ENCODE measurements around the gene TBC1D17. TPM values are rescaled to one million over a fixed set of nuclear protein-coding genes. Genes with fewer than 3 reads are reported as not detected.

The TBC1D17 gene
- total RNA-seq, 1 donor from 2014 or later = 29.1 TPM

DNA sequence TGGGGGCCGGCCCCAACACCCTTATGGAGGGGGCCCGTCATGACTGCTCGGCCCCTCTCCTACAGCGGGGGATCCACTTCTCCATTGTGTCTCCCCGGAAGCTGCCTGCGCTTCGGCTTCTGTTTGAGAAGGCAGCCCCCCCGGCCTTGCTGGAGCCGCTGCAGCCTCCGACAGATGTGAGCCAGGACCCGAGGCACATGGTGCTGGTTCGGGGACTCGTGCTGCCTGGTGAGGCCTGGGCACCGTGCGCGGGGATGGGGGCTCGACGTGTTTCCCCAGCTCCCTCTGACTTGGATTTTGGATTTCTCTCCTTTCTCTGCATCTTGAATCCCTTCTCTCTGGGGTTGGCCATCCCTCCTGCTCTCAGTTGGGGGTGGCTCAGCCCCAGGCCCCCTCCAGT, 47.8 kb upstream of the TBC1D17 start:
- no peaks in the 10 kb centered on the region for H3K4me1 Mint-ChIP-seq (ENCODE audit: low read depth, unreplicated experiment)
- H3K4me3 ChIP-seq (ENCODE audit: insufficient read depth, low read depth, low read length) = no peak overlapping the region
- H3K9ac ChIP-seq (ENCODE audit: low read length) = no peak overlapping the region
- H4K20me1 ChIP-seq (ENCODE audit: insufficient read depth, low read length) = peaks cover 44% of the 10 kb centered on the region
- peaks cover 7% of the 10 kb centered on the region for H3K36me3 ChIP-seq (ENCODE audit: insufficient read depth, low read length)
- no peak overlapping the region for H3K4me3 Mint-ChIP-seq (ENCODE audit: unreplicated experiment)
- peaks cover 28% of the 10 kb centered on the region for H3K36me3 Mint-ChIP-seq (ENCODE audit: low read depth, unreplicated experiment)
- peaks cover 12% of the 10 kb centered on the region for H3K4me1 ChIP-seq (ENCODE audit: insufficient read depth, low read length)
- H3K27me3 ChIP-seq (ENCODE audit: insufficient read depth, low read length) = no peaks in the 10 kb centered on the region
- H3K9me3 Mint-ChIP-seq (ENCODE audit: unreplicated experiment) = peaks cover 4% of the 10 kb centered on the region
- TF ChIP-seq, protein P1, sequence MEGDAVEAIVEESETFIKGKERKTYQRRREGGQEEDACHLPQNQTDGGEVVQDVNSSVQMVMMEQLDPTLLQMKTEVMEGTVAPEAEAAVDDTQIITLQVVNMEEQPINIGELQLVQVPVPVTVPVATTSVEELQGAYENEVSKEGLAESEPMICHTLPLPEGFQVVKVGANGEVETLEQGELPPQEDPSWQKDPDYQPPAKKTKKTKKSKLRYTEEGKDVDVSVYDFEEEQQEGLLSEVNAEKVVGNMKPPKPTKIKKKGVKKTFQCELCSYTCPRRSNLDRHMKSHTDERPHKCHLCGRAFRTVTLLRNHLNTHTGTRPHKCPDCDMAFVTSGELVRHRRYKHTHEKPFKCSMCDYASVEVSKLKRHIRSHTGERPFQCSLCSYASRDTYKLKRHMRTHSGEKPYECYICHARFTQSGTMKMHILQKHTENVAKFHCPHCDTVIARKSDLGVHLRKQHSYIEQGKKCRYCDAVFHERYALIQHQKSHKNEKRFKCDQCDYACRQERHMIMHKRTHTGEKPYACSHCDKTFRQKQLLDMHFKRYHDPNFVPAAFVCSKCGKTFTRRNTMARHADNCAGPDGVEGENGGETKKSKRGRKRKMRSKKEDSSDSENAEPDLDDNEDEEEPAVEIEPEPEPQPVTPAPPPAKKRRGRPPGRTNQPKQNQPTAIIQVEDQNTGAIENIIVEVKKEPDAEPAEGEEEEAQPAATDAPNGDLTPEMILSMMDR (IDR thresholded peaks at IDR 0.05; ENCODE audit: insufficient read depth, low read depth, low read length) = no peak
- no peak for TF ChIP-seq EZH2 (IDR thresholded peaks at IDR 0.05; ENCODE audit: insufficient read depth, low read length)
- H3K27ac Mint-ChIP-seq (ENCODE audit: unreplicated experiment) = no peak overlapping the region
- H3K4me2 ChIP-seq (ENCODE audit: low read length) = no peak overlapping the region
- no peaks in the 10 kb centered on the region for H3K27me3 Mint-ChIP-seq (ENCODE audit: low read depth, unreplicated experiment)
- no peaks in the 10 kb centered on the region for H3K9me3 ChIP-seq (ENCODE audit: insufficient read depth, low read depth, low read length)
- FAIRE-seq (no peak), DNase-seq (ENCODE audit: low read depth) (no peak)
- H3K27ac ChIP-seq (ENCODE audit: low read depth, low read length) = no peak overlapping the region
- no peak overlapping the region for H2AFZ ChIP-seq (ENCODE audit: low read depth, low read length)
- peaks cover 16% of the 10 kb centered on the region for H3K79me2 ChIP-seq (ENCODE audit: insufficient read depth, low read length)

DNA sequence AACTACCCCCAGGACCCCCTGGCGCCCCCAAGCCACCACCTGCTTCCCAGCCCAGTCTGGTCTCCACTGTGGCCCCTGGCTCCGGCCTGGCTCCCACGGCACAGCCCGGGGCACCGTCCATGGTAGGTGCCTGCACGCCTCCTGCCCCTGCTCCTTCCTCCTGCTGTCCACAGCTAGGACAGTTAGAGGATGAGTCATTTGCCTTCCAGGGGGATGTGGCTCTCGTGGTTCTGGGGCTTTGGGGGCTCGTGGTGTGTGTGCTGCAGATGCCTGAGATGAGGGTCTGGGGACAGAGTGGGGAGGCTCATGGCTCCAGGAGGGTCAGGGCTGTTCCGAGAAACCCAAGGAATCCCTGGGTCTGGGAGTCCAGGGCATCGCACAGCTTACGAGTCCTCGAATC, 46.7 kb upstream of the TBC1D17 start:
- H3K9me3 ChIP-seq (ENCODE audit: insufficient read depth, low read depth, low read length) = no peaks in the 10 kb centered on the region
- peaks cover 12% of the 10 kb centered on the region for H3K4me1 ChIP-seq (ENCODE audit: insufficient read depth, low read length)
- no peak overlapping the region for H3K4me2 ChIP-seq (ENCODE audit: low read length)
- no peak for TF ChIP-seq EZH2 (IDR thresholded peaks at IDR 0.05; ENCODE audit: insufficient read depth, low read length)
- TF ChIP-seq, protein P1 (IDR thresholded peaks at IDR 0.05; ENCODE audit: insufficient read depth, low read depth, low read length) = no peak
- H3K27ac Mint-ChIP-seq (ENCODE audit: unreplicated experiment) = no peak overlapping the region
- H3K4me1 Mint-ChIP-seq (ENCODE audit: low read depth, unreplicated experiment) = no peaks in the 10 kb centered on the region
- H4K20me1 ChIP-seq (ENCODE audit: insufficient read depth, low read length) = peaks cover 37% of the 10 kb centered on the region
- no peak overlapping the region for H3K9ac ChIP-seq (ENCODE audit: low read length)
- FAIRE-seq = no peak
- no peak overlapping the region for H3K4me3 ChIP-seq (ENCODE audit: insufficient read depth, low read depth, low read length)
- no peak overlapping the region for H3K27ac ChIP-seq (ENCODE audit: low read depth, low read length)
- H3K36me3 ChIP-seq (ENCODE audit: insufficient read depth, low read length) = peaks cover 7% of the 10 kb centered on the region
- H3K9me3 Mint-ChIP-seq (ENCODE audit: unreplicated experiment) = peaks cover 4% of the 10 kb centered on the region
- H2AFZ ChIP-seq (ENCODE audit: low read depth, low read length) = no peak overlapping the region
- no peak overlapping the region for H3K4me3 Mint-ChIP-seq (ENCODE audit: unreplicated experiment)
- no peaks in the 10 kb centered on the region for H3K27me3 ChIP-seq (ENCODE audit: insufficient read depth, low read length)
- DNase-seq (ENCODE audit: low read depth) = no peak
- no peaks in the 10 kb centered on the region for H3K27me3 Mint-ChIP-seq (ENCODE audit: low read depth, unreplicated experiment)
- peaks cover 33% of the 10 kb centered on the region for H3K36me3 Mint-ChIP-seq (ENCODE audit: low read depth, unreplicated experiment)
- H3K79me2 ChIP-seq (ENCODE audit: insufficient read depth, low read length) = peaks cover 11% of the 10 kb centered on the region

DNA sequence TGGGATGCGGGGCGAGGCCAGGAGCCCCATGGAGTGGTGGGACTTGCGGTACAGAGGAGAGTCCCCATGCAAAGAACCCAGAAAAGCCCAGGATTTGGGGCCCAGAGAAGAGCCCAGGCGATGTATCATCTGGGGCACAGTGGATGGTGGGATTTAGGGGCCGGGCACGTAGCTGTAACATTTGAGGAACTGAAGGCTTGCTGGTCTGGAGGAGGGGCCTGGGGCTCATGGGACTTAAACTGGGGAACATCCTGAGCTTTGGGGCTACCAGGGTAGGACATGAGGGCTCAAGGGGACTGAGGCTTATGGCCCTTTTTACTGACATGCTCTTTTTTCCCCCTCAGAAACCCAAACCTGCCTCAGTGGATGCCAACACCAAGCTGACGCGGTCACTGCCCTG, 45.9 kb upstream of the TBC1D17 start:
- no peaks in the 10 kb centered on the region for H3K9me3 Mint-ChIP-seq (ENCODE audit: unreplicated experiment)
- H3K27ac ChIP-seq (ENCODE audit: low read depth, low read length) = no peak overlapping the region
- peaks cover 31% of the 10 kb centered on the region for H4K20me1 ChIP-seq (ENCODE audit: insufficient read depth, low read length)
- no peak overlapping the region for H3K4me3 ChIP-seq (ENCODE audit: insufficient read depth, low read depth, low read length)
- H3K4me1 ChIP-seq (ENCODE audit: insufficient read depth, low read length) = peaks cover 12% of the 10 kb centered on the region
- H3K36me3 Mint-ChIP-seq (ENCODE audit: low read depth, unreplicated experiment) = peaks cover 28% of the 10 kb centered on the region
- H3K27me3 Mint-ChIP-seq (ENCODE audit: low read depth, unreplicated experiment) = no peaks in the 10 kb centered on the region
- H3K27ac Mint-ChIP-seq (ENCODE audit: unreplicated experiment) = no peak overlapping the region
- H3K36me3 ChIP-seq (ENCODE audit: insufficient read depth, low read length) = peaks cover 7% of the 10 kb centered on the region
- H3K4me3 Mint-ChIP-seq (ENCODE audit: unreplicated experiment) = peak overlapping the region; percentile 45
- H3K4me1 Mint-ChIP-seq (ENCODE audit: low read depth, unreplicated experiment) = no peaks in the 10 kb centered on the region
- no peaks in the 10 kb centered on the region for H3K27me3 ChIP-seq (ENCODE audit: insufficient read depth, low read length)
- H2AFZ ChIP-seq (ENCODE audit: low read depth, low read length) = no peak overlapping the region
- H3K4me2 ChIP-seq (ENCODE audit: low read length) = no peak overlapping the region
- TF ChIP-seq, protein P1 (IDR thresholded peaks at IDR 0.05; ENCODE audit: insufficient read depth, low read depth, low read length) = no peak
- TF ChIP-seq EZH2 (IDR thresholded peaks at IDR 0.05; ENCODE audit: insufficient read depth, low read length) = no peak
- no peak overlapping the region for H3K9ac ChIP-seq (ENCODE audit: low read length)
- H3K79me2 ChIP-seq (ENCODE audit: insufficient read depth, low read length) = peaks cover 6% of the 10 kb centered on the region
- FAIRE-seq (no peak), DNase-seq (ENCODE audit: low read depth) (no peak)
- no peaks in the 10 kb centered on the region for H3K9me3 ChIP-seq (ENCODE audit: insufficient read depth, low read depth, low read length)
